Measurements from ENCODE around the gene ERP27.

- TF ChIP-seq CTCF (IDR thresholded peaks at IDR 0.05) (no peak), POLR2A (IDR thresholded peaks at IDR 0.05) (no peak), POLR2AphosphoS5 (IDR thresholded peaks at IDR 0.05) (no peak)
Measured at GRCh38 chr12:14982991-14983390, 44.7 kb upstream of the ERP27 start.
